B cell (primary cell): ENCODE measurements around the gene GAL3ST2. TPM values are rescaled to one million over a fixed set of nuclear protein-coding genes. Genes with fewer than 3 reads are reported as not detected.

Source experiments
- ATAC-seq: fragments of 200-7000 bp; cut with Tn5 transposase; one replicate; pipeline ENCODE4 v1.10.0; 2021; ENCODE audit warnings: low read depth, mild to moderate bottlenecking, moderate number of reproducible peaks, moderate library complexity
- CTCF ChIA-PET: fragments of 350-600 bp; sonication (Branson Sonifier 250); formaldehyde crosslinking; loops from one replicate; lab custom pipeline; 2021; ENCODE audit warnings: antibody characterized with exemption, inconsistent platforms; lab: Charles Lee
- POLR2A ChIA-PET: fragments of 350-600 bp; sonication (Branson Sonifier 250); formaldehyde crosslinking; loops from one replicate; lab custom pipeline; 2021; ENCODE audit warnings: antibody characterized with exemption; lab: Charles Lee
- DNase-seq: peaks from one replicate; pipeline ENCODE4 v3.0.0; 2013
- H2AFZ ChIP-seq: 2 replicates; pipeline ENCODE4 v1.6.1; 2012; ENCODE audit warnings: mild to moderate bottlenecking, low read depth, low read length; ENCODE audit not compliant: insufficient read depth, poor library complexity, severe bottlenecking
- H3K27ac ChIP-seq, 2 donors: 1 replicate in 1 of 2; 2 replicates in 1 of 2; pipeline ENCODE4 v1.5.1; 2012 to 2013; ENCODE audit warnings: low read length in 2 of 2, mild to moderate bottlenecking in 2 of 2, moderate library complexity in 1 of 2
- H3K27me3 ChIP-seq, 4 experiments: fragments of 200-600 bp in 1 of 4; sonication (generic) in 1 of 4; replicated peaks in 1 of 4; 1 replicate in 2 of 4; 2 replicates in 2 of 4; pipeline versions ENCODE4 v1.6.1 to v1.7.0; 2013 to 2016; ENCODE audit warnings: low read length in 3 of 4, mild to moderate bottlenecking in 2 of 4, mixed read lengths in 1 of 4, moderate library complexity in 1 of 4; ENCODE audit not compliant: insufficient read depth in 4 of 4, control insufficient read depth in 3 of 4; ENCODE audit errors: control extremely low read depth in 1 of 4
- H3K36me3 ChIP-seq, 2 experiments: replicated peaks in 1 of 2; 1 replicate in 1 of 2; 2 replicates in 1 of 2; pipeline versions ENCODE4 v1.6.1 to v1.7.1; 2013; ENCODE audit warnings: low read length in 1 of 2; ENCODE audit not compliant: insufficient read depth in 2 of 2, control insufficient read depth in 1 of 2; ENCODE audit errors: control extremely low read depth in 1 of 2, extremely low read depth in 1 of 2
- H3K4me1 ChIP-seq, 2 donors: fragments of 200-600 bp in 1 of 2; sonication (generic) in 1 of 2; 1 replicate in 1 of 2; 2 replicates in 1 of 2; pipeline versions ENCODE4 v1.5.1 to v1.6.1; 2013 to 2017; ENCODE audit warnings: low read length in 2 of 2; ENCODE audit not compliant: control insufficient read depth in 2 of 2, insufficient read depth in 2 of 2
- H3K4me2 ChIP-seq: replicated peaks from 2 replicates; pipeline ENCODE3; 2012; ENCODE audit warnings: mild to moderate bottlenecking, low read depth, low read length; ENCODE audit not compliant: poor library complexity, severe bottlenecking
- H3K4me3 ChIP-seq, 5 experiments: fragments of 200-600 bp in 1 of 5; sonication (generic) in 1 of 5; 1 replicate in 3 of 5; 2 replicates in 2 of 5; pipeline versions ENCODE4 v1.5.1 to v1.7.0; 2011 to 2016; ENCODE audit warnings: low read length in 4 of 5, mild to moderate bottlenecking in 4 of 5, low read depth in 2 of 5, control low read depth in 1 of 5, moderate library complexity in 1 of 5; ENCODE audit not compliant: insufficient read depth in 1 of 5; ENCODE audit errors: control extremely low read depth in 1 of 5, extremely low read depth in 1 of 5
- H3K79me2 ChIP-seq: fragments of 200-600 bp; sonication (generic); one replicate; pipeline ENCODE4 v1.6.0; 2016; ENCODE audit warnings: low read length; ENCODE audit not compliant: control insufficient read depth, insufficient read depth
- H3K9ac ChIP-seq: fragments of 200-600 bp; sonication (generic); 2 replicates; pipeline ENCODE4 v1.6.1; 2017; ENCODE audit warnings: mild to moderate bottlenecking, low read length, moderate library complexity
- H3K9me3 ChIP-seq, 3 donors: one replicate each; pipeline versions ENCODE4 v1.6.1 to v1.7.1; 2013; ENCODE audit warnings: low read length in 2 of 3; ENCODE audit not compliant: control insufficient read depth in 2 of 3, insufficient read depth in 1 of 3; ENCODE audit errors: control extremely low read depth in 1 of 3
- H4K20me1 ChIP-seq: 2 replicates; pipeline ENCODE4 v1.6.0; 2012; ENCODE audit warnings: mild to moderate bottlenecking, low read length; ENCODE audit not compliant: insufficient read depth, control insufficient read depth, poor library complexity, severe bottlenecking
- H3K27ac Mint-ChIP-seq: one replicate; pipeline ENCODE4 v1.8.0; 2021; ENCODE audit warnings: mixed read lengths
- H3K27me3 Mint-ChIP-seq: one replicate; pipeline ENCODE4 v1.8.0; 2021; ENCODE audit warnings: mixed read lengths
- H3K4me1 Mint-ChIP-seq: one replicate; pipeline ENCODE4 v1.8.0; 2021; ENCODE audit warnings: mixed read lengths
- H3K4me3 Mint-ChIP-seq: one replicate; pipeline ENCODE4 v1.8.0; 2021; ENCODE audit warnings: mixed read lengths
- H3K9me3 Mint-ChIP-seq: one replicate; pipeline ENCODE4 v1.8.0; 2022; ENCODE audit warnings: mixed read lengths; ENCODE audit not compliant: insufficient read depth
- CTCF ChIP-seq: fragments of 200-600 bp; IDR thresholded peaks from one replicate; pipeline ENCODE4 v1.8.0; 2022; ENCODE audit warnings: antibody characterized with exemption, mild to moderate bottlenecking
- EZH2 ChIP-seq: IDR thresholded peaks from 2 replicates; pipeline ENCODE4 v1.6.1; 2012; ENCODE audit warnings: borderline replicate concordance, low read depth, mild to moderate bottlenecking, moderate library complexity, low read length; ENCODE audit not compliant: insufficient read depth, poor library complexity, severe bottlenecking
- WGBS: methylation state at CpG from one replicate; pipeline ENCODE4 v1.1.5; 2013; ENCODE audit warnings: missing lambda C conversion rate; ENCODE audit not compliant: insufficient coverage; 5-methylcytosine and 5-hydroxymethylcytosine counted together
- intact Hi-C: fragments of 100-400 bp; cut with micrococcal nuclease; formaldehyde crosslinking; loops from one replicate; pipeline ENCODE4 v1.10.0; 2022
- polyA plus RNA-seq: library from polyadenylated mRNA; depleted of rRNA; stranded (reverse); fragments of >200 nt; gene quantifications from 2 replicates; pipeline ENCODE4 v1.2.3, GENCODE V29; 2012
- total RNA-seq, 2 donors: library from RNA; stranded (reverse); fragments of 120-200 nt in 1 of 2; gene quantifications; 1 replicate in 1 of 2; 2 replicates in 1 of 2; pipeline versions ENCODE4 v1.2.3 to v1.2.4, GENCODE V29; 2013 to 2022

GAL3ST2 gene
- total and polyA plus RNA-seq, 2 donors (not counting 1 experiment from before 2014, with no cell fraction given), result 0.10 TPM; not detected in 1

GRCh38 chr2:241764275-241765241 is 12.1 kb upstream of the GAL3ST2 start:
- H3K79me2 ChIP-seq, result no peaks in the 10 kb centered on the region
- ATAC-seq (no peak), DNase-seq (no peak)
- no peak overlapping the region for H3K27ac Mint-ChIP-seq
- no peak overlapping the region for H3K4me3 ChIP-seq
- no peaks in the 10 kb centered on the region for H4K20me1 ChIP-seq
- no peak overlapping the region for H2AFZ ChIP-seq
- H3K27me3 ChIP-seq, result no peaks in the 10 kb centered on the region
- POLR2A ChIA-PET, result no interaction called here
- peaks cover 0 to 2% of the 10 kb centered on the region in 2 experiments for H3K36me3 ChIP-seq
- H3K4me3 Mint-ChIP-seq, result no peak overlapping the region
- peaks cover 0 to 11% (median 5%) of the 10 kb centered on the region in 3 donors for H3K9me3 ChIP-seq
- no peaks in the 10 kb centered on the region for H3K27me3 Mint-ChIP-seq
- H3K9me3 Mint-ChIP-seq, result no peaks in the 10 kb centered on the region
- WGBS, result 94% methylated on average over 26 of the region's 27 CpGs
- CTCF ChIA-PET, result no interaction called here
- H3K4me1 Mint-ChIP-seq, result no peaks in the 10 kb centered on the region
- H3K4me2 ChIP-seq, result no peak overlapping the region
- intact Hi-C loops, result no loop called here
- no peak overlapping the region for H3K27ac ChIP-seq
- TF ChIP-seq CTCF (no peak), EZH2 (no peak)
- H3K9ac ChIP-seq, result no peak overlapping the region
- H3K4me1 ChIP-seq, result no peaks in the 10 kb centered on the region
